Measurements from ENCODE around the gene MSRB1.

Gene MSRB1

GRCh38 chr16:1942810-1943726 is at the start of gene MSRB1:
Gene MSRB1, minus strand, starts transcription at chr16:1943199. Its CDS starts 43 bp downstream, at chr16:1943156.
- peak; percentile 99 for DNase-seq

- peak; percentile 96 for DNase-seq
Observed at GRCh38 chr16:1991948-1992703, 49.1 kb upstream of the MSRB1 start.

- DNase-seq: no peak
Observed at GRCh38 chr16:1991588-1991947, 48.6 kb upstream of the MSRB1 start.

GRCh38 chr16:1991135-1991551 is 48.1 kb upstream of the MSRB1 start:
- peak; percentile 79 for DNase-seq

GRCh38 chr16:1990351-1991134 is 47.5 kb upstream of the MSRB1 start:
- DNase-seq: peak; percentile 68

- DNase-seq: no peak
Observed at GRCh38 chr16:1990101-1990350, 47.0 kb upstream of the MSRB1 start.

- DNase-seq: no peak
Observed at GRCh38 chr16:1989209-1990100, 46.5 kb upstream of the MSRB1 start, which contains the start of gene SYNGR3. Gene SYNGR3, plus strand, starts transcription at chr16:1989970. Its CDS starts 133 bp downstream, at chr16:1990103.

GRCh38 chr16:1987198-1987597 is 44.2 kb upstream of the MSRB1 start:
- no peak for DNase-seq

GRCh38 chr16:1985466-1986150 is 42.6 kb upstream of the MSRB1 start:
- no peak for DNase-seq

- no peak for DNase-seq
Observed at GRCh38 chr16:1984347-1985225, 41.6 kb upstream of the MSRB1 start.

GRCh38 chr16:1983544-1984346 is 40.7 kb upstream of the MSRB1 start, which contains the start of gene GFER:
Gene GFER, plus strand, starts transcription at chr16:1984193. Its CDS starts 26 bp downstream, at chr16:1984219.
- peak; percentile 83 for DNase-seq

GRCh38 chr16:1982991-1983543 is 40.1 kb upstream of the MSRB1 start:
- no peak for DNase-seq

GRCh38 chr16:1982013-1982433 is 39.0 kb upstream of the MSRB1 start:
- DNase-seq: no peak

- DNase-seq: no peak
Observed at GRCh38 chr16:1981398-1981836, 38.4 kb upstream of the MSRB1 start, which contains the start of gene NOXO1. Gene NOXO1, minus strand, starts transcription at chr16:1981469. Its CDS starts 290 bp downstream, at chr16:1981179.

GRCh38 chr16:1980770-1981087 is 37.7 kb upstream of the MSRB1 start:
- DNase-seq: no peak

GRCh38 chr16:1980030-1980769 is 37.2 kb upstream of the MSRB1 start:
- no peak for DNase-seq

GRCh38 chr16:1979271-1980029 is 36.5 kb upstream of the MSRB1 start:
- no peak for DNase-seq
